Measurements from ENCODE around the gene UQCC2.

DNA sequence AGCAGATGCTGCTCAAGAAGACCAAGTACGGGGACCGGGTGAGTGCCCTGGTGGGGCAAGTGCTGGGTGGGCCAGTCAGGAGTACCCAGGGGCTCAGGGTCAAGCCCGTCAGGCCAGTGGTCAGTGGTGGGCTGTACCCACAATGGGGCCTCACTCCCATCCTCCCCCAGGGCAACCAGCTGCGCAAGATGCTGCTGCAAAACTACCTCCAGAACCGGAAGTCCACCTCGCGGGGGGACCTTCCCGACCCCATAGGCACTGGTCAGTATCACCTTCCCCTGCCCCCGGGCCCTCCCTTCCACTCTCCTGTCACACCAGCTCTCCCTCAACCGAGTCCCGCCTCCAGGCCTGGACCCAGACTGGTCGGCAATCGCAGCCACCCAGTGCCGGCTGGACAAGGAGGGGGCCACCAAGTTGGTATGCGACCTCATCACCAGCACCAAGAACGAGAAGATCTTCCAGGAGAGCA lies 27.0 kb downstream of the UQCC2 start:
- no peak for TF ChIP-seq POLR2A (IDR thresholded peaks at IDR 0.05)
- TF ChIP-seq, protein P1, sequence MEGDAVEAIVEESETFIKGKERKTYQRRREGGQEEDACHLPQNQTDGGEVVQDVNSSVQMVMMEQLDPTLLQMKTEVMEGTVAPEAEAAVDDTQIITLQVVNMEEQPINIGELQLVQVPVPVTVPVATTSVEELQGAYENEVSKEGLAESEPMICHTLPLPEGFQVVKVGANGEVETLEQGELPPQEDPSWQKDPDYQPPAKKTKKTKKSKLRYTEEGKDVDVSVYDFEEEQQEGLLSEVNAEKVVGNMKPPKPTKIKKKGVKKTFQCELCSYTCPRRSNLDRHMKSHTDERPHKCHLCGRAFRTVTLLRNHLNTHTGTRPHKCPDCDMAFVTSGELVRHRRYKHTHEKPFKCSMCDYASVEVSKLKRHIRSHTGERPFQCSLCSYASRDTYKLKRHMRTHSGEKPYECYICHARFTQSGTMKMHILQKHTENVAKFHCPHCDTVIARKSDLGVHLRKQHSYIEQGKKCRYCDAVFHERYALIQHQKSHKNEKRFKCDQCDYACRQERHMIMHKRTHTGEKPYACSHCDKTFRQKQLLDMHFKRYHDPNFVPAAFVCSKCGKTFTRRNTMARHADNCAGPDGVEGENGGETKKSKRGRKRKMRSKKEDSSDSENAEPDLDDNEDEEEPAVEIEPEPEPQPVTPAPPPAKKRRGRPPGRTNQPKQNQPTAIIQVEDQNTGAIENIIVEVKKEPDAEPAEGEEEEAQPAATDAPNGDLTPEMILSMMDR (IDR thresholded peaks at IDR 0.05), result no peak

Measured in prostate gland (tissue), 2 donors.